BJ (cell line): ENCODE measurements around the gene SNX17. TPM values are rescaled to one million over a fixed set of nuclear protein-coding genes. Genes with fewer than 3 reads are reported as not detected.

ENCODE experiments used
- CTCF ChIA-PET: fragments of 350-600 bp; formaldehyde crosslinking; extraction: SDS; loops from one replicate; lab custom pipeline; 2021; ENCODE audit warnings: antibody characterized with exemption, inconsistent platforms; lab: Yijun Ruan, JAX
- POLR2A ChIA-PET: fragments of 300-600 bp; sonication (Branson Sonifier 250); formaldehyde crosslinking; extraction: SDS; loops from one replicate; lab custom pipeline; 2021; ENCODE audit warnings: antibody characterized with exemption; lab: Charles Lee
- DNase-seq: peaks from one replicate; pipeline ENCODE4 v3.0.0-alpha.2; 2011; ENCODE audit warnings: low read depth
- H3K27me3 ChIP-seq: 2 replicates; pipeline ENCODE4 v1.6.0; 2011; ENCODE audit warnings: low read length; ENCODE audit not compliant: control insufficient read depth, insufficient read depth
- H3K36me3 ChIP-seq: 2 replicates; pipeline ENCODE4 v1.5.1; 2011; ENCODE audit warnings: low read length; ENCODE audit not compliant: control insufficient read depth, insufficient read depth
- H3K4me3 ChIP-seq: 2 replicates; pipeline ENCODE4 v1.5.1; 2011; ENCODE audit warnings: low read depth, mild to moderate bottlenecking, control low read depth, low read length
- CTCF ChIP-seq: IDR thresholded peaks from 2 replicates; pipeline ENCODE4 v1.5.1; 2011; ENCODE audit warnings: low read depth, mild to moderate bottlenecking, control low read depth, inconsistent platforms, low read length, moderate library complexity; ENCODE audit not compliant: insufficient read depth
- polyA plus RNA-seq: library from polyadenylated mRNA; depleted of rRNA; stranded (reverse); fragments of >200 nt; gene quantifications from 2 replicates; pipeline ENCODE4 v1.2.3, GENCODE V29; 2011

SNX17 gene
- polyA plus RNA-seq, 1 experiment, result 154 TPM

GRCh38 chr2:27378809-27379290 is 8.4 kb downstream of the SNX17 start:
- no peak for TF ChIP-seq CTCF
- POLR2A ChIA-PET, result no interaction called here
- DNase-seq, result no peak
- CTCF ChIA-PET, result interaction anchor here (1.2 kb wide), 1 partner anchor 9 kb away, joined by 4 read pairs; no protein-coding TSS in a partner anchor
- Histone ChIP-seq H3K27me3 (no peaks in the 10 kb centered on the region), H3K36me3 (peaks cover 46% of the 10 kb centered on the region), H3K4me3 (no peak overlapping the region)

GRCh38 chr2:27379383-27379835 is 9.0 kb downstream of the SNX17 start:
- Histone ChIP-seq H3K4me3 (peak overlapping the region; percentile 89), H3K36me3 (peaks cover 44% of the 10 kb centered on the region), H3K27me3 (no peaks in the 10 kb centered on the region)
- DNase-seq, result no peak
- ChIA-PET POLR2A (interaction anchor here (0.7 kb wide), 1 partner anchor 249 kb away, joined by 3 read pairs; no protein-coding TSS in a partner anchor), CTCF (interaction anchor here (1.2 kb wide), 2 partner anchors 10 to 28 kb away, joined by 3 to 4 read pairs; no protein-coding TSS in a partner anchor)
- no peak for TF ChIP-seq CTCF

- Histone ChIP-seq H3K4me3 (peak overlapping the region; percentile 89), H3K27me3 (no peaks in the 10 kb centered on the region), H3K36me3 (peaks cover 43% of the 10 kb centered on the region)
- no peak for DNase-seq
- CTCF ChIA-PET, result interaction anchor here (0.7 to 1.4 kb wide), 5 partner anchors 10 to 303 kb away, joined by 3 to 4 read pairs (median 3); partner anchors contain the start of gene PPM1G
- POLR2A ChIA-PET, result interaction anchor here (0.7 kb wide), 3 partner anchors 10 to 248 kb away, joined by 3 to 4 read pairs (median 3); no protein-coding TSS in a partner anchor
- no peak for TF ChIP-seq CTCF
Observed at GRCh38 chr2:27379836-27380625, 9.6 kb downstream of the SNX17 start.

- Histone ChIP-seq H3K36me3 (peaks cover 35% of the 10 kb centered on the region), H3K4me3 (peak within 1 kb of the TSS; percentile 89), H3K27me3 (no peaks in the 10 kb centered on the region)
- POLR2A ChIA-PET, result interaction anchor here (0.6 to 0.7 kb wide), 3 partner anchors 11 to 58 kb away, joined by 3 to 5 read pairs (median 4); no protein-coding TSS in a partner anchor
- no peak for TF ChIP-seq CTCF
- DNase-seq, result peak; percentile 68
- CTCF ChIA-PET, result interaction anchor here (0.7 to 1.4 kb wide), 4 partner anchors 27 to 302 kb away, joined by 3 to 4 read pairs (median 3); partner anchors contain the start of gene PPM1G
Observed at GRCh38 chr2:27380626-27381545, 10.5 kb downstream of the SNX17 start, which contains the start of gene ZNF513. Gene ZNF513 (minus strand): TSS chr2:27380734. CDS start chr2:27380526, 208 bp downstream.
